Progenitor cell of endocrine pancreas (in vitro differentiated cells): ENCODE data around the gene POR. TPM values are rescaled to one million over a fixed set of nuclear protein-coding genes. Genes with fewer than 3 reads are reported as not detected.
"Not testable (repeated sequence)": the region's sequence is repeated elsewhere in the genome, so short reads cannot be mapped to it uniquely, and the experiment has no call there.

Source experiments
- DNase-seq: peaks from one replicate; pipeline ENCODE4 v3.0.0; 2021; ENCODE audit warnings: low spot score; ENCODE audit not compliant: unreplicated experiment
- H3K27ac Mint-ChIP-seq: 2 replicates; pipeline ENCODE4 v1.8.0; 2021; ENCODE audit warnings: mild to moderate bottlenecking, moderate library complexity, mixed read lengths
- H3K27me3 Mint-ChIP-seq: 2 replicates; pipeline ENCODE4 v1.8.0; 2021; ENCODE audit warnings: mixed read lengths
- H3K36me3 Mint-ChIP-seq: 2 replicates; pipeline ENCODE4 v1.8.0; 2022; ENCODE audit warnings: mixed read lengths; ENCODE audit not compliant: insufficient read depth
- H3K4me1 Mint-ChIP-seq: 2 replicates; pipeline ENCODE4 v1.8.0; 2021; ENCODE audit warnings: low read depth, mixed read lengths
- H3K4me3 Mint-ChIP-seq: 2 replicates; pipeline ENCODE4 v1.8.0; 2021; ENCODE audit warnings: low read depth, mild to moderate bottlenecking, moderate library complexity, mixed read lengths
- H3K9me3 Mint-ChIP-seq: 2 replicates; pipeline ENCODE4 v1.8.0; 2021; ENCODE audit warnings: low read depth, mixed read lengths
- CTCF ChIP-seq: fragments of 200-600 bp; sonication (generic); IDR thresholded peaks from one replicate; pipeline ENCODE4 v1.5.0; 2021; ENCODE audit warnings: antibody characterized with exemption, mild to moderate bottlenecking; ENCODE audit not compliant: unreplicated experiment
- total RNA-seq: library from RNA; stranded (reverse); gene quantifications from 2 replicates; pipeline ENCODE4 v1.2.1, GENCODE V29; 2021

The POR gene
- total RNA-seq, 1 donor from 2014 or later, result 87.2 TPM

GRCh38 chr7:75881436-75882095 is 33.4 kb upstream of the POR start:
- Mint-ChIP-seq H3K27me3 (no peaks in the 10 kb centered on the region), H3K9me3 (no peaks in the 10 kb centered on the region), H3K27ac (no peak overlapping the region), H3K36me3 (peaks cover 13% of the 10 kb centered on the region), H3K4me1 (peaks cover 17% of the 10 kb centered on the region), H3K4me3 (peak overlapping the region; percentile 29)
- no peak for TF ChIP-seq CTCF
- no peak for DNase-seq

- H3K27ac Mint-ChIP-seq, H3K27me3 Mint-ChIP-seq, H3K4me3 Mint-ChIP-seq, H3K9me3 Mint-ChIP-seq, DNase-seq: not testable (repeated sequence)
- peaks cover 14% of the 10 kb centered on the region for H3K4me1 Mint-ChIP-seq
- H3K36me3 Mint-ChIP-seq, result peaks cover 19% of the 10 kb centered on the region
Observed at GRCh38 chr7:75883265-75883824, 31.6 kb upstream of the POR start.

- no peak overlapping the region for H3K4me3 Mint-ChIP-seq
- H3K36me3 Mint-ChIP-seq, result peaks cover 22% of the 10 kb centered on the region
Observed at GRCh38 chr7:75884476-75884875, 30.5 kb upstream of the POR start.

GRCh38 chr7:75885036-75885435 is 29.9 kb upstream of the POR start:
- H3K27me3 Mint-ChIP-seq, result no peaks in the 10 kb centered on the region
- H3K4me3 Mint-ChIP-seq, result no peak overlapping the region
- no peak for TF ChIP-seq CTCF
- no peak overlapping the region for H3K27ac Mint-ChIP-seq
- DNase-seq, result no peak
- peaks cover 22% of the 10 kb centered on the region for H3K36me3 Mint-ChIP-seq
- H3K4me1 Mint-ChIP-seq, result peaks cover 7% of the 10 kb centered on the region
- no peaks in the 10 kb centered on the region for H3K9me3 Mint-ChIP-seq

More at GRCh38 chr7:75884476-75884875, 30.5 kb upstream of the POR start:
- Mint-ChIP-seq H3K27ac (no peak overlapping the region), H3K27me3 (no peaks in the 10 kb centered on the region), H3K9me3 (no peaks in the 10 kb centered on the region), H3K4me1 (peaks cover 12% of the 10 kb centered on the region)
- no peak for TF ChIP-seq CTCF
- DNase-seq, result no peak

- no peak overlapping the region for H3K27ac Mint-ChIP-seq
- no peaks in the 10 kb centered on the region for H3K4me1 Mint-ChIP-seq
- no peak for DNase-seq
- H3K9me3 Mint-ChIP-seq, result no peaks in the 10 kb centered on the region
- H3K36me3 Mint-ChIP-seq, result peaks cover 13% of the 10 kb centered on the region
- no peak for TF ChIP-seq CTCF
- H3K4me3 Mint-ChIP-seq, result no peak overlapping the region
- H3K27me3 Mint-ChIP-seq, result no peaks in the 10 kb centered on the region
Observed at GRCh38 chr7:75887669-75888369, 27.1 kb upstream of the POR start.
